NCI-H146 (cell line): Measurements from ENCODE around the gene SUGT1.

Source experiments
- DNase-seq: peaks from one replicate; lab custom pipeline; 2025; lab: John Stamatoyannopoulos, UW

The SUGT1 gene

GRCh38 chr13:52737965-52738364 is 85.3 kb downstream of the SUGT1 start:
- DNase-seq: no peak

DNA sequence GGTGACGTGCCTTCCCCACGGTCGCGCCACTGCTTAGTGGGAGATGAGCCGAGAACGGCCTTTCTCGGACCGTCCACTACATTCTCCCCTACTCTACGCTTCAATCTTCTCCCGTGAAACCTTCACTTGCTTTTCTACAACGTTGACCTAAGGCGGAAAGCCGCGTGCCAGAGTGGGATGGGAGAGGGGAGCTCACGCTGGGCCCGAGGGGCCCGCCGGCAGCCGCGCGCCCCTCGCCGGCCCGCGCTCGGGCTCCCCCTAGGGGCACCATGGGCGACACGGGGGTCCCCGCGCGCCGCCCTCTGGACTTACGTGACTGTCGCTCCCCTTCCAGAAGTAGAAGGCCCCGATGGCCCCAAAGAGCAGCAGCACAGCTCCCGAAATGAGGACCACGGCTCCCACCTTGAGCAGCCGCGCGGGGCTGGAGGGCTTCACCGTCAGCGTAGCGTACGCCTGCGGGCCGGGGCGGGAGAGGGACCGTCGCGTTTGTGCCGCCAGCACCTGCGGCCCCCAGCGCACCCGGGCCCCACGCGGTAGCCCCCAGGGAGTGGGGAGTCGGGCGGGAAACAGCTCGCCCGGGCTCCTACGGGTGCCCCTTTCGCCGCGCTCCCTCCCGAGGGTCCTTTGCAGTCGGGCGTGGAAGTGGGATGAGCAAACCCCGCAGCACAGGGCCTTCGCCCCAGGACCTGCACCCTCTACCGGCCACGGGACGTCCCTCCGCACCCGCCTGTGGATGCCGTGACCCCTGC is 86.3 kb downstream of the SUGT1 start:
- DNase-seq: peak; percentile 32

- DNase-seq: peak; percentile 61
These were observed 86.9 kb downstream of the SUGT1 start, which contains the start of gene CNMD for GRCh38 chr13:52739468-52740071. TSS of gene CNMD (minus strand) at chr13:52739820. CDS start at chr13:52739701, 119 bp downstream.

- DNase-seq: no peak
These were observed 90.9 kb downstream of the SUGT1 start for GRCh38 chr13:52743569-52743968.

DNA sequence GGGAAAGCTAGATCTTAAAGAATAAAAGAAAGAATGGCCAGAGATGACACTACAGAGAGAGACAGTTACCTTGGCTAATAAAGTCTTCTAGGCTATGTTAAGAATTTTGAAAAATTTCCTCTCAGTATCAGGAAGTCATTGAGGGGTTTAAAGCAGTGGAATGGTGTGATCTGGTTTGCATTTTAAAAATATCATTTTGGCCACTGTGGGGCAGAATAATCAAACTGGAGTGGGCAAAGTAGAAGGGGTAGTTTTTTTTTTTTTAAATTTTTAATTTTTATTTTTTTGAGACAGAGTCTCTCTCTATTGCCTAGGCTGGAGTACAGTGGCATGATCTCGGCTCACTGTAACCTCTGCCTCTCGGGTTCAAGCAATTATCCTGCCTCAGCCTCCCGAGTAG is 91.4 kb downstream of the SUGT1 start:
- no peak for DNase-seq

DNA sequence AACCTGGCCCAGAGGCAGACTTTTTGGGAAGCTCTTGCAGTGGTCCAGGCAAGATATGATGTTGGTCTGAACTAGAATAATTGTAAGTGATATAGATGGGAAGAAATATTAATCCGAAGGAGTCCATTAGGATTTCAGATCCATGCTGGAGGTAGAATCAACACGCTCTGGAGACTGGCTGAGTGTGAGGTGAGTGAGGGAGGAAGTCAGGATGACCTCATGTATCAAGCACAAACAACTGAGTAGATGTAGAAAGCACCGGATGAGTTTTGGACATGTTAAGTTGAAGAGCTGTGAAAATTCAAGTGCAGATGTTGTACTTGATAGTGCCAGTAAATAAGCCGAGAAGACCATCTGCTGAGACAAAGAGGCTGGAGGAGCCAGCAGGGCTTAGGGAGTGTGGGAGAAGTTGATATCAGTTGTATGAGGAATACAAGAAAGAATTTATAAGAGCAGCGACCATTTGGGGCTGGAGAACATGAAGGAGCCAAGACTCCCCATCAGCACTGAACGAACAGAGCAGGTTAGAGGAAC is 92.3 kb downstream of the SUGT1 start:
- DNase-seq: no peak

GRCh38 chr13:52746141-52746540 is 93.5 kb downstream of the SUGT1 start:
- no peak for DNase-seq

- peak; percentile 90 for DNase-seq
These were observed 96.8 kb downstream of the SUGT1 start for GRCh38 chr13:52749419-52749818.
